ENCODE data around the gene TOB2.

Gene TOB2, protein sequence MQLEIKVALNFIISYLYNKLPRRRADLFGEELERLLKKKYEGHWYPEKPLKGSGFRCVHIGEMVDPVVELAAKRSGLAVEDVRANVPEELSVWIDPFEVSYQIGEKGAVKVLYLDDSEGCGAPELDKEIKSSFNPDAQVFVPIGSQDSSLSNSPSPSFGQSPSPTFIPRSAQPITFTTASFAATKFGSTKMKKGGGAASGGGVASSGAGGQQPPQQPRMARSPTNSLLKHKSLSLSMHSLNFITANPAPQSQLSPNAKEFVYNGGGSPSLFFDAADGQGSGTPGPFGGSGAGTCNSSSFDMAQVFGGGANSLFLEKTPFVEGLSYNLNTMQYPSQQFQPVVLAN

DNA sequence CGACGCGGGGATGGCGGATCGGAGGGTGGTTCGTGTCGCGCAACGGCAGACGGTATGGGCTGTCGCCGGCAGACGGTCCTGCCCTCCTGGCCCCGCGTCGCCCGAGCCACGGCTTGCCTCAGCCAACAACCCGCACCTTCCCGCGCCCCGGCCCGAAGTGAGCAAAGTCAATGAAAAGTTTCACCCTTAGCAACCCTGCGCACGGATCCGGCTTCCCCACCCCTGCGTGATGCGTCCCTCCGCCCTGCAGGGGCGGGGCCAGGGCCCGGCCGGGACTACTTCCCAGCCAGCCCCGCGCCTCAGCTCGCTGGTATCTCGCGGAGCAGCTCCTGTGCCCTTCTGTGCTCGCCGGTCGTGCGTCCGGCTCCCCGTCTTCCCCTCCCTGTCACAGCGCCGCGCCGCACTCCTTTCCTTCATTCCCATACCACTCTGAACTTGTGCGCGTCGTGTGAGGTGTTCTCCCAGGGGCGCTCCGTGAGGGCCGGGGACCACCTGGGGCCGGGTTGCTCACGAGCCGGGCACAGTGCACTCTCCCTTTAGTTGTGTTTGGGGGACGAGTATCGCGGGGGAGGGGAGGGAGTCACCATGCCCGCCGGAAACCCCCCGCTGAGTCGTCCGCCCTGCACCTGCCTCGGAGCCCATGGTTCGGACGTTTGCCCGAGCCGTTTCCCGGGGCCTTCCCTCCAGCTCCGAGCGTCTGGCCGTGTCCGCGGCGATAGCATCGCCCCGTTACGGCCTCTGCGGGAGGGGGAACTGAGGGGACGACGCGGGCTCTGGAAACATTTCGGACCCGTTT, at the start of gene TOB2:
Gene TOB2, minus strand, starts transcription at position 163 of the 796 bp plus-strand sequence. CDS start 9,456 bp downstream, outside the sequence.
- peak; percentile 94 for DNase-seq (ENCODE audit: low spot score)

DNA sequence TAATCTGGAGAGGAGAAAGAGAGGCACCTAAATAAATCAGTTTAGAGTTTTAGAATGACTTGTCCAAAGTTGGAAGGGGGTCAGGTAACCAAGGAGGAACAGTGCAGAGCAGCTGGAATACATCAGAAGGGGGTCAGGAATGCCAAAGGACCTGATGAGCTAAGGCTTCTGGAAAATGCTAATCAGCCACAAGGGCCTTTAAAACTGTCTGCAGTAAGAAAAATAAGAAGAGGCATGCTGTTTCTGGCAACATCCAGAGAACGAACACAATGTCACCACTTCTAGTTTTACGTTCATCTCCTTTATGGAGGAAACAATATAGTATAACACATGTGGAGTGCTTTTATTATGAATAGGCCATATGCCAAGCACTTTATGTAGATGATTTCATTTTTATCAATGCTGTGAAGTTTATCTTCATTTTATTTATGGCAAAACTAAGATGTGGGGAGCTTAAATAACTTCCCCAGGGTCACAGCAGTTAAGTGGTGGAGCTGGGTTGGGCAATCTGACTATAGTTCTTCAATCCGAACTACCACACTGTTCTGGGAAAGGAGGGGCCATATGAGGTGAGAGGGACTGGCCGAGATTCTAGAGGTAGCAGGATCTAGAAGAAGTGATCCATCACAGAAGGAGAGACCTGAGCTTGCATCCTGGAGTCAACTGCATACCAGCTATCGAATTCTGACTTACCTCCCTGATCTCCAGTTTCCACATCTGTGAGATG, 44.9 kb upstream of the TOB2 start:
- no peak for DNase-seq (ENCODE audit: low spot score)

DNA sequence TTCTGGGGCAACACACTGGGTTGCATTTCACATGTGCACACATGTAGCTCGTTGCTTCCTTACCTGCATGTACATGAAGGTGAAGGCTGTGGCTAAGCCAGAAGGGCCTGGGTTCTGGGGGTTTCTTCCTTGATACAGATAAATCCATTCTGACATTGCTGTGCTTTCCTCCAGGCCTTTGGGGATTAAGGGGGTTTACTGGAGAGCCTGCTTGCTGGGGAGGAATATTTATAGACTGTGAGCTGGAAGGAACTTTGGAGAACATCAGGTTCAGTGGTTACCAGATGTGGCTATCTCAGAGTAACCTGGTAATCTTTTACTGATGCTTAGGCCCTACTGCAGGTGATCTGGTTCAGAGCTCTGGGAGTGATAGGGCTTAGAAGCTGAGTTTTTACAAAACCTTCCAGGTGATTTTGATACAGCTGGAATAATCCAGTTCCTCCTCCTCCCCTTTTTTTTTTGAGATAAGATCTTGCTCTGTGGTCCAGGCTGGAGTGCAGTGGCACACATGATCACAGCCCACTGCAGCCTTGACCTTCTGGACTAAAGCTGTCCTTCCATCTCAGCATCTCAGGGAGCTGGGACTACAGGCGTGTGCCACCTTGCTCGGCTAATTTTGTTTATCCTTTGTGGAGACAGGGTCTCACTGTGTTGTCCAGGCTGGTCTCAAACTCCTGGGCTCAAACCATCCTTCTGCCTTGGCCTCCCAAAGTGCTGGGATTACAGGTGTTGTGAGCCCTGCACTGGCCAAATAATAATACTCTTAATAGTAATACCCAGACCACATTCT, 42.2 kb upstream of the TOB2 start:
- no peak for DNase-seq (ENCODE audit: low spot score)

DNA sequence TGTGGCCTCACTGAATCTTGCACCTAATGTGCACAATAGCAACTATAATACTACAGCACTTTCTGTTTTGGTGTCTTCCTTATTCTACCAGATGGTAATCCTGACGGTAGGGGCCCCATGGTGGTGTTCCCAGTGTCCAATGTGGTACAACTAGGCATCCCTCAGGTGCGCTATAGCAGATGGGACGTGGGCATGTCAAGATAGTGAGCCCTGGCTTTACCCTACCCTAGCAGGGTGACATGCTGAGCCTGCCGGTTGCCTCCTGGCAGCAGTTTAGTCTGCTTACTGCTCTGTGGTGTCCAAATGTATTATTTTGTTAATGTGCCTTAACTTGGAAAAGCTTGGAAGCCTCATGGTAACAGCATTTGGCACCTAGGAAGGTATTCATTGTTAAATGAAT, 41.5 kb upstream of the TOB2 start:
- no peak for DNase-seq (ENCODE audit: low spot score)

DNA sequence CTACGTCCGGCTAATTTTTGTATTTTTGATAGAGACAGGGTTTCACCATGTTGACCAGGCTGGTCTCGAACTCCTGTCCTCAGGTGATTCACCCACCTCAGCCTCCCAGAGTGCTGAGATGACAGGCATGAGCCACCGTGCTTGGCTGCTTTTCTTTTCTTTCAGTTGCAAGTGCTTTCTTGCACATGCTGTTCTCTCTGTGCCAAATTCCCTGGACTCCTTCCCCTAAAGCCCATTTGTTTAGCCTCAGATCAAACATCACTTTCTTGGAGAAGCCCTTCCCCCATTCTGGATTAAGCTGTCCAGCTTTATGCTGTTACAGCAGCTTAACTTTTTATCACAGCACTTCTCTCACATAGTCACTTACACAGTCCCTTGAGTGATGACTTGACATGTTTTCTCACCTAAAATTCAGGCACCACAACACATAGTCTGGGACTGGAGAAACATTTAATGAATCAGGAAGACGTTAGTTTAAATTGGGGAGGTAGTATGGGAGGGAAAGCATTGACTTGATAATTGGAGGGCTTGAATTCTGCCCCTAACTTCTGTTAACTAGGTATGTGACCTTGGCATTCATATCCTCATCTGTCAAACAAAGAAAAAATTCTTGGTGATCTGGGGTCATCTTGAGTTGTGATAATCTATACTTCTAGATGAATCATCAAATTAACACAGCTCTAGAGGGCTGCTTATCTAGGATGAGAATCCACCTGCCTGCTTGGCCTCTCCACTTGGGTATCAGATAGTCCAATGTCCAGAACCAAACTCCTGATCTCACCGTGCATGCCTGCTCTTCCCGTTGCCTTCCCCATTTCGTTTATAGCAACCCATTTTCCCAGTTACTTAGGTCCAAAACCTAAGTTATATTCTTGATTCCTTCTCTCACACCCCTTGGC, 40.7 kb upstream of the TOB2 start:
- DNase-seq (ENCODE audit: low spot score) = no peak

DNA sequence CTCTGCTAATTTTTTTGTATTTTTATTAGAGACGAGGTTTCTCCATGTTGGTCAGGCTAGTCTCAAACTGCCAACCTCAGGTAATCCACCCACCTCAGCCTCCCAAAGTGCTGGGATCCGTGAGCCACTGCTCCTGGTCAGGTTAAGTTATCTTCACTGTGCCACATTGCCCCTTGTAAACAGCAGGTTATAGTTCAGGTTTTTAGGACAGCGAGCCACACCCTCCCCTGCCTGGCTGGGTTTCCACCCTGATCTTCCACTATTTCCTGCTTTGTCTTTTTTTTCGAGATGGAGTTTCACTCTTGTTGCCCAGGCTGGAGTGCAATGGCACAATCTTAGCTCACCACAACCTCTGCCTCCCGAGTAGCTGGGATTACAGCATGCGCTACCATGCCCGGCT, 38.4 kb upstream of the TOB2 start:
- DNase-seq (ENCODE audit: low spot score) = no peak

DNA sequence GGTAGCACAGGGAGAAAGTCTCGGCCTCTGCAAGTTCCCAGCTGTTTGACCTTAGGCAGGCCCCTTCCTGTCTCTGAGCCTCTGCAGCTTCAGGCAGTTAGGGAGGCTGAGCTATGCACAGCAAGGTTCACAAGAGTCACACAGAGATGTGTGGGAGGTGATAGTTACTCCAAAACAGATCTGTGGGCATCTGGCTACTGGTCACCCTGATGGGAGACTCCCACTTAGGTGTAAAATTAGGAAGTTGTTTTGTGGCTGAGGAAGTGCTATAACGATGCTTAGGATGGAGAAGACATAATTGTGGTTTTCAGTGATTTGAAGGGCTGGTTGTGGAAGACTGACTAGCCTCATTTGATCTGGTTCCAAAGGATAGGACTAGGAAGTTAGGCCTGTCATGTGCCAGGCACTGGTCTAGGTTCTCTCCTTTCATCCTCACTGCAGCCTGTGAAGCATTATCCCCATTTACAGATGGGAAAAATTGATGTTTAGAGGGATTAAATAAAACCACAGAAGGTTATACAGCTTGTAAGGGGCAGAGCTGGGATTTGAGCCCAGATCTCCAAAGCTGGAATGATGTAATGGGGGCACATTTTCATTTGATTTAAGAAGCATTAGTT, 35.8 kb upstream of the TOB2 start:
- no peak for DNase-seq (ENCODE audit: low spot score)

DNA sequence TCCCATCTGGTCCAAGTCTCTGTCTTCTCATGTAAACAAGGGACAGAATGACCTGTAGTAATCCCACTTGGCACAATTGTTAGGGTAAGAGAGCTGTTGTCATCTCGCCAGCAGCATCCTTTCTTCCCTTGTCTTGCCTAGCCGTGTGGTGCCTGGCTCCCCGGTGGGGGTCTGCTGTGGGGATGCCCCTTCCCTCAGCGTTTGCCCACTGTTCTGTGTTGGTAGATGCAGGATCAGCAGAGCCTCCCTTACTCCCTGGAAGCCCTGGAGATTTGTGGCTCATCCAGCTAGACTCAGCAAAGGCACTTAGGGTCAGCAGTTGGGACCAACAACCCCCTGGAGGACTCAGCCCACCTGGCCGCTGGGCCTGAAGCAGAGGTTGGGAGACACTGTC, 35.3 kb upstream of the TOB2 start:
- DNase-seq (ENCODE audit: low spot score) = no peak

DNA sequence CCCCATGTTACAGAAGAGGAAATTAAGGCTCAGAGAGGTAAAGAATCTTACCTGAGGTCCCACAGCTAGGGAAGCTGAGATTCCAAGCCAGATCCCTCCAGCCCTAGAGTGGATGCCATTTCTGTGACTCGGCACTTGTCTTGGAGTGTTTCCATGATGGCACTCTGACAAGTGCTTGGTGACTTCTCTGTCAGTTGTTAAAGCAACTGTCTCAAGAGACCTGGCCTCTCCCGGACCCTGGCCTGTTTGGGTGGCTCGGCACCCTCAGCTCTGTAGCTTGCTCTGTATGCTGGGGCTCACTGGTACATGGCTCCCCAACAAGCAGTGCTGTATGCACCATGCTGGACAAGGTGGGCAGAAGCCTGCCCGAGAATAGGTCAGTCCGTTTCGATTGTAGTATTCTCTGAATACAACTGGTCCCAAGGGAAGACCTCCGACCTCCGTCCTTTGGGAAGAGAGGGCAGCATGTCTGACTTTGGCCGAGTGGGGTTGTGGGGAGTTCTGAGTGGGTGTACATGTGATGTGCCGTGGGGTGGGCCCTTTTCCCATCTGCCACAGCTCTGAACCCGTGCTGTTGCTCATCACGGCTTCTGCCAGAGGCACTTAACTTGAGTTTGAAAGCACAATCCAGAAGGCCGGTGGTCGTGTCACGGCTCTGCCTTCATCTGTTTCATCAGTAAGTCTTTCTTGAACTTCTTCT, 34.7 kb upstream of the TOB2 start:
- DNase-seq (ENCODE audit: low spot score) = no peak

DNA sequence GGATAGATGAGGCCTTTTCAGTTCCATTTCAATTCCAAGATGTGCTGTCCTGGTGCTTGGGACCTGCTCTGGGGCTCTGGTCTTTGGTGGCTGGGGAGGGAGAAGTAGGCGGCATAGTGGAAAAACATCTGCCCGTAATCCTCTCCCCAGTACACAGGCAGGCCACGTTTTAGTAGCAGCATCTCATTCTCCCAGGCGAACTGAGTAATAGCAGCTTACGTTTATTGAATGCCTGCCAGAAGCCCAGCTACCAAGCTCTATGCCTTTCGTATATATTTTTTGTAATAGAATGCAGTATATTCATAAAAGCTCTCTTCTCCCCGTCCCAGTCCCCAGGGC, 33.8 kb upstream of the TOB2 start:
- DNase-seq (ENCODE audit: low spot score) = no peak

DNA sequence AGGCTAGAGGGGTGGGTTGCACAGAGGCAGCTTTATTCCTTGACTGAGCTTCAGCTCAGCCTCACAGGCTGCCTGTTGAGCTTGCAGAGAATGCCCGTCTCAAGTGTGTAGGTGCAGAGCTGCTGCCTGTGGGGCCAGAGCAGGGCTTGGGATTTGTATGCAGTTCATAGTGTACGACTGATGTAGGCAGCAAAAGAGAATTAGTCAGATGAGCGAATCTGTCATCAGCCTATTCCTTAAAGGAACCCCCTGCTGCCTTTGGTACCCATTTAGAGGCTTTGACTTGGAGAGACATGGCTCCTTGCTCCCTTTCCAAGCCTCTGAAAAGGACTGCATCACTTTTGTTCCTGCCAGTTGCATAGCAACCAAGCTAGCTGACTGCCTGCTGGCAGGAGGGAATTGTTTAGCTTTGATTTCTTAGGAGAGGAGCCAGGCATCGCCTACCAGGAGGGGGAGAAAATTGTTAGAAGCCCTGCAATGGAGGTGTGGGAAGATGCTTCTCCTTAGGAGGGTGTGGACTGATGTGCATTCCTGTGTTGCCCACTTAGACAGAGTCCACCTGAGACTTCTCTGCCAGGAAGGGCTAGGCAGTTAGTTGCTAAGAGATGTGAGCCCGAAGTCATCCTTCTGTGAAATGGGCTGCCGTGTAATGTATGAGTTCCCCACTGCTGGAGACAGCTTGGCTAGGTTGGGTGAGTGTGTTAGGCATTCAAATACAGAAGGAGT, 33.2 kb upstream of the TOB2 start:
- no peak for DNase-seq (ENCODE audit: low spot score)

DNA sequence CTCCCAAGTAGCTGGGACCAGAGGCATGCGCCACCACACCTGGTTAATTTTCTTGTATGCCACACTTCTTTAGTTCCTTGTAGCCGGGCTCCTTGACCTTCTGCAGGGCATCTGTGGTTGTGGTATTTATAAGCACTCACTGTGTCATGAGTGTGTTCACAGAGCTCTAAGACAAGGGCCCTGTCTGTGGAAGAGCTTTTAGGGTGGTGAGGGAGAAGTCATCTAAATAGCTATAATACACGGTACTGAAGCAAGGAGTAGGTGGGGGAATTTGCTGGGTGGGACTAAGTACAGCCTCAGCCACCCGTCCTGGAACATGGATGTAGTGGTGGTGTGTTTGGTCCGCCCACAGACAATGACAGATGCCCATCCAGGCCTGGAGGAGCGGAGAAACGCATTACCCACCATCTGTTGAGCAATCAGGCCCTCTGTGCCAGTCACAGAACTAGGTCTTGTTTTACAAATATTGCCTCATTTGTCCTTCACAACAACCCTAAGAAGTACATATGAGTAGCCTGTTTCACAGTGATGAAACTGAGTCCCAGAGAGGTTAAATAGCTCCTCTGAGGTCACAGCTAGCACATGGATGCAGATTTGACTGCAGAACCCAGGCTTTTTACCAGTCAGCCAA, 32.4 kb upstream of the TOB2 start:
- no peak for DNase-seq (ENCODE audit: low spot score)

DNA sequence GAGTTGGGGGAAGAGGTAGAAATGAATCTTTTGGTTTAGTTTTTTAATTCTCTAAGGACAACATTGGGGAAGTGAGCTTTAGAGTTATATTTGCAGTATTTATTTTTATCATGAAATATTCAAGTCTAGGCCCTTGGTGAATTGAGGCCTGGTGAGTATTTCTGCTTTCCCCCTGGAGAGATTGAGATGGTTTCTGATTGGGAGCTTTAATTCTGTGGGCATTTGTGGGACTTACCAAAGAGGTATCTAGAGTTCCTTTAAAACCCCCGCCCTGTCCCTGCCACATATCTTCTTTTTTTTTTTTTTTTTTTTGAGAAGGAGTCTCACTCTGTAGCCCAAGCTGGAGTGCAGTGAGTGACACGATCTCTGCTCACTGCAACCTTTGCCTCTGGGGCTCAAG, 31.9 kb upstream of the TOB2 start:
- no peak for DNase-seq (ENCODE audit: low spot score)

DNA sequence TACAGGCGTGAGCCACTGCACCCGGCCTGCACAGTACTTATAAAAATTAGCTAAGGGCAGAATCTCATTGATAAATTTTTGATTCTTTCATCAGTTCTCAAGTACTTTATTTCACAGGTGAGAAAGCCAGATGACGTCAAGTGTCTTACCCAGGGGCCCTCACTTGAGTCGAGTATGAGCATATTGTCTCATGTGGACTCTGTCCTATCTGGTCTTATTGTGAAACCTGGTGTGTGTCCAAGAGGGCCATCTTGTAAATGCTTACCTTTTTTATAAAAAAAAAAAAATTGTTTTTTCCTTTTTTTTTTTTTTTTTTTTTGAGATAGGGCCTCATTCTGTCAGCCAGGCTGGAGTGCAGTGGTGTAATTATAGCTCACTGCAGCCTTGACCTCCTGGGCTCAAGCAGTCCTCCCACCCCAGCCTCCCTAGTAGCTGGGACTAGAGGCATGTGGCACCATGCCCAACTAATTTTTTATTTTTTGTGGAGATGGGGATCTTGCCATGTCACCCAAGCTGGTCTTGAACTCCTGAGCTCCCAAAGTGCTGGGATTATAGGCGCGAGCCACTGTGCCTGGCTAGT, 28.4 kb upstream of the TOB2 start:
- DNase-seq (ENCODE audit: low spot score) = no peak

DNA sequence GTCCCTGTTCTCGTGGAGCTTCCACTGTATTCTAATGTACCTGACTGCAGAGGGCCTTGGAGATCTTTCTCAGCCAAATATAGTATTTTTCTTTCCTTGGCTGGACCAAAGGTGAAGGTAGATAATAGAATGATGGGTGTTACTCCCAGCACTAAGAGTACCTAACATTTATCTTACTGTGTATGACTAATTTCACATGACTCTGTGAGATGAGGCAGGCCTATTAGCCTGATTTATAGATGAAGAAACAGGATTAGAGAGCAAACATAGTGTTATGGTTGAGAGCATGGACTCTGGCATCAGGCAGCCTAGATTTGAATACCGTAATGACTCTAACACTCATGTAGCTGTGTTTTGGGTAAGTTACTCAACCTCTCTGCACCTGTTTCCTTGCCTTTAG, 25.0 kb upstream of the TOB2 start:
- no peak for DNase-seq (ENCODE audit: low spot score)

DNA sequence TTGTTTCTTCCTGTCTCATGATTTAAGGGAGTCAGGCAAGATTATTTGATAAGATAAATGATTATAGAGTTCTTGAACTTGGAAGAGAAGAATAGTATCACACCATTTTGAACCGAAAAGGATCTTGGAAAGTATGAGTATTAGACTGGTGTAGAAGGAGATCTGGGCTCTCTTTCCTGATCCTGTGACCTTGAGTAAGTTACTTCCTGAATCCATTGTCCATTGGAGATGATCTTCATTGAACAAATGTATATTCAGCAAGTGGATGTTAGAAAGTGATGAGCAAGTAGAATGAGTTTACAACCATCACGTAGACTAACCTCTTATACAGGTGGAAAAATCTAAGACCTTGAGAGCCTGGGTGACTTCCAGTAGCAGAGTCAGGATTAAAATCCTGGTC, 24.3 kb upstream of the TOB2 start:
- DNase-seq (ENCODE audit: low spot score) = no peak

DNA sequence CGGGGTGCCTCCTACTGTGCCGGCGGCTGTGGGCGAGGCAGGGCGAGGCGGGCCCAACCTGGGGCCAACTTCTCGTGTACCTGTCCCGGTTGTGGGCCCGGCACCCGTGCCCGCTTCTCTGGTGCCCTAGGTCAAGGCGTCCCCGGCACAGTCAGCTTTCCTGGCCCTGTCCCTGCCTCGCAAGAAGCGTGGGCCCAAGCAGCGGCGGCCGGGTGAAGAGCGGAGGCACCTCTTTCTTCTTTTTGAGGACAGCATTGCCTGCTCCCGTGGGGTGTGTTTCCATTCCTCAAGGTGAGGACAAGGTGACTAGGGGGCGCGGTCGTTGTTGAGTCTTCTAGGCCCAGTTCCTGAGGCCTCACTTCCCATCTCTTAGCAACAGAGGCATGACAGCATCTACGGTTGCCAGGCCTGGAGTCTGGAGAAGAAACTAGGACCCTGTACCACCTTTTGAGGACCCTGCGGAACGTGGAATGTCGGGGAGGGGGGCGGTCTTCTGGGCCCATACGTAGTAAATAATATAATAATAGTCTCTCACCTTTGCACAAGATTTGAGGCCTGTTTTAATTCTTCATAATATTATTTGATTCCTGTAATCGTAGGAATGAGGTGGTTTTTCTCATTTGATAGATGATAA, 22.7 kb upstream of the TOB2 start:
- peak; percentile 41 for DNase-seq (ENCODE audit: low spot score)

Data from hematopoietic multipotent progenitor cell treated with erythropoietin and hydrocortisone succinate and interleukin-3 and kit ligand, for 15 days (in vitro differentiated cells).